Posterior vena cava (tissue), 2 donors: ENCODE measurements around the gene TMEM44. TPM values are rescaled to one million over a fixed set of nuclear protein-coding genes. Genes with fewer than 3 reads are reported as not detected.
"Not testable (repeated sequence)": the region's sequence is repeated elsewhere in the genome, so short reads cannot be mapped to it uniquely, and the experiment has no call there.

Experiments used
- DNase-seq: peaks from one replicate; pipeline ENCODE4 v3.0.0-alpha.2; 2020; ENCODE audit warnings: low spot score
- intact Hi-C, 2 donors: fragments of 100-400 bp; cut with DNase I; formaldehyde crosslinking; loops; one replicate each; pipeline versions ENCODE4 v1.14.1 to v1.14.2; 2022 to 2023
- total RNA-seq, 2 donors: library from RNA; stranded (reverse); fragmentation: NEBNext Ultra II Directional; extraction: Animal tissue kit (Norgen Biotek cat#: 25700); gene quantifications; one replicate each; pipeline ENCODE4 v1.2.1, GENCODE V29; 2021
- donor health status: DM: yes; HTN: yes; CAD: no.
- donor health status: DM: yes; HTN: yes; CAD: no.

Gene TMEM44
- total RNA-seq, 2 donors from 2014 or later, result 9.2 to 9.4 TPM

GRCh38 chr3:194620196-194620595 is 13.0 kb downstream of the TMEM44 start:
- DNase-seq, result no peak
- intact Hi-C loops, result no loop called here

GRCh38 chr3:194619741-194620140 is 13.5 kb downstream of the TMEM44 start:
- no peak for DNase-seq
- intact Hi-C loops, result no loop called here

- intact Hi-C loops, result no loop called here
- DNase-seq, result no peak
These were observed 14.2 kb downstream of the TMEM44 start for GRCh38 chr3:194618858-194619608.

- no peak for DNase-seq
- intact Hi-C loops, result no loop called here
These were observed 15.4 kb downstream of the TMEM44 start for GRCh38 chr3:194617827-194618226.

GRCh38 chr3:194617143-194617671 is 16.0 kb downstream of the TMEM44 start:
- intact Hi-C loops, result no loop called here
- no peak for DNase-seq

GRCh38 chr3:194615226-194615625 is 18.0 kb downstream of the TMEM44 start:
- intact Hi-C loops, result no loop called here
- no peak for DNase-seq

GRCh38 chr3:194612221-194612620 is 21.0 kb downstream of the TMEM44 start:
- no peak for DNase-seq
- intact Hi-C loops, result no loop called here

- intact Hi-C loops, result no loop called here
- no peak for DNase-seq
These were observed 22.5 kb downstream of the TMEM44 start for GRCh38 chr3:194610689-194611088.

GRCh38 chr3:194609601-194610000 is 23.6 kb downstream of the TMEM44 start:
- intact Hi-C loops, result no loop called here
- no peak for DNase-seq

- DNase-seq, result no peak
- intact Hi-C loops, result no loop called here
These were observed 24.2 kb downstream of the TMEM44 start for GRCh38 chr3:194608981-194609380.

GRCh38 chr3:194607592-194608389 is 25.4 kb downstream of the TMEM44 start:
- intact Hi-C loops, result no loop called here

GRCh38 chr3:194606941-194607340 is 26.3 kb downstream of the TMEM44 start:
- intact Hi-C loops, result no loop called here
- no peak for DNase-seq

More at GRCh38 chr3:194607592-194608389, 25.4 kb downstream of the TMEM44 start:
- no peak for DNase-seq

GRCh38 chr3:194606163-194606562 is 27.1 kb downstream of the TMEM44 start:
- intact Hi-C loops, result no loop called here
- no peak for DNase-seq

GRCh38 chr3:194605314-194605713 is 27.9 kb downstream of the TMEM44 start:
- DNase-seq, intact Hi-C loops: not testable (repeated sequence)

- intact Hi-C loops, result no loop called here
- no peak for DNase-seq
These were observed 28.4 kb downstream of the TMEM44 start for GRCh38 chr3:194604837-194605236.

- no peak for DNase-seq
- intact Hi-C loops, result no loop called here
These were observed 29.1 kb downstream of the TMEM44 start for GRCh38 chr3:194604126-194604525.

GRCh38 chr3:194602669-194603171 is 30.5 kb downstream of the TMEM44 start:
- intact Hi-C loops, result no loop called here
- no peak for DNase-seq

- intact Hi-C loops, result loop anchor here (1.0 to 5.0 kb wide), 2 partner anchors 124 to 132 kb away; no protein-coding TSS in a partner anchor
- peak; percentile 90 for DNase-seq
These were observed 34.3 kb downstream of the TMEM44 start for GRCh38 chr3:194598771-194599557.

GRCh38 chr3:194596906-194597305 is 36.3 kb downstream of the TMEM44 start:
- DNase-seq, result no peak
- intact Hi-C loops, result loop anchor here (1.0 to 5.0 kb wide), 2 partner anchors 126 to 130 kb away; no protein-coding TSS in a partner anchor
